ENCODE measurements around the gene OASL.
"Not testable (repeated sequence)": the region's sequence is repeated elsewhere in the genome, so short reads cannot be mapped to it uniquely, and the experiment has no call there.

OASL gene

GRCh38 chr12:121059031-121059898 lies 20.2 kb upstream of the OASL start:
- H3K27me3 ChIP-seq (ENCODE audit: control insufficient read depth in 1 of 2, insufficient read depth in 2 of 2, low read length in 2 of 2) = no peaks in the 10 kb centered on the region
- no peak overlapping the region for H3K9ac ChIP-seq (ENCODE audit: low read depth in 1 of 2, low read length in 2 of 2)
- H3K27ac ChIP-seq (ENCODE audit: low read depth, low read length) = no peak overlapping the region
- H3K4me1 ChIP-seq (ENCODE audit: control insufficient read depth in 1 of 2, insufficient read depth in 2 of 2, low read length in 2 of 2) = peaks cover 0 to 5% of the 10 kb centered on the region in 2 donors
- H3K36me3 ChIP-seq (ENCODE audit: control insufficient read depth in 1 of 2, insufficient read depth in 2 of 2, low read length in 2 of 2) = no peaks in the 10 kb centered on the region
- no peaks in the 10 kb centered on the region for H3K9me3 ChIP-seq (ENCODE audit: control insufficient read depth in 1 of 2, low read length in 2 of 2)
- no peak overlapping the region for H3K4me3 ChIP-seq (ENCODE audit: low read depth in 1 of 2, low read length in 2 of 2)

DNA sequence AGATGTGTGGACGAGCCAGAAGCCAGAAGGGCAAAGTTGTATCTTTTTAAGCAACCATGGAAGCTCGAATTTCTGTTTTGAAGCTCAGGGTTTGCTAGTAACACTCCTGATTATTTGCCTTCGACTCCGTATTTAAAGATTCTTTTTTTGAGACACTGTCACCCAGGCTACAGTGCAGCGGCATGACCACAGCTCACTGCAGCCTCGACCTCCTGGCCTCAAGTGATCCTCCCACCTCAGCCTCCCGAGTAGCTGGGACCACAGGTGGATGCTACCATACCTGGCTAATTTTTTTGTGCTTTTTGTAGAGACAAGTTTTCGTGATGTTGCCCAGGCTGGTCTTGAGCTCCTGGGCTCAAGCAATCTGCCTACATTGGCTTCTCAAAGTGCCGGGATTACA lies 18.7 kb upstream of the OASL start:
- no peaks in the 10 kb centered on the region for H3K9me3 ChIP-seq (ENCODE audit: control insufficient read depth in 1 of 2, low read length in 2 of 2)
- H3K4me3 ChIP-seq (ENCODE audit: low read depth in 1 of 2, low read length in 2 of 2) = no peak overlapping the region
- H3K27me3 ChIP-seq (ENCODE audit: control insufficient read depth in 1 of 2, insufficient read depth in 2 of 2, low read length in 2 of 2) = no peaks in the 10 kb centered on the region
- H3K27ac ChIP-seq (ENCODE audit: low read depth, low read length) = no peak overlapping the region
- H3K36me3 ChIP-seq (ENCODE audit: control insufficient read depth in 1 of 2, insufficient read depth in 2 of 2, low read length in 2 of 2) = no peaks in the 10 kb centered on the region
- H3K9ac ChIP-seq (ENCODE audit: low read depth in 1 of 2, low read length in 2 of 2) = no peak overlapping the region
- peaks cover 0 to 5% of the 10 kb centered on the region in 2 donors for H3K4me1 ChIP-seq (ENCODE audit: control insufficient read depth in 1 of 2, insufficient read depth in 2 of 2, low read length in 2 of 2)

GRCh38 chr12:121053706-121054105 lies 14.7 kb upstream of the OASL start:
- Histone ChIP-seq H3K4me3 (ENCODE audit: low read depth in 1 of 2, low read length in 2 of 2) (no peak overlapping the region), H3K9ac (ENCODE audit: low read depth in 1 of 2, low read length in 2 of 2) (no peak overlapping the region), H3K27me3 (ENCODE audit: control insufficient read depth in 1 of 2, insufficient read depth in 2 of 2, low read length in 2 of 2) (no peaks in the 10 kb centered on the region), H3K9me3 (ENCODE audit: control insufficient read depth in 1 of 2, low read length in 2 of 2) (no peaks in the 10 kb centered on the region), H3K27ac (ENCODE audit: low read depth, low read length) (no peak overlapping the region), H3K4me1 (ENCODE audit: control insufficient read depth in 1 of 2, insufficient read depth in 2 of 2, low read length in 2 of 2) (no peaks in the 10 kb centered on the region), H3K36me3 (ENCODE audit: control insufficient read depth in 1 of 2, insufficient read depth in 2 of 2, low read length in 2 of 2) (no peaks in the 10 kb centered on the region)

DNA sequence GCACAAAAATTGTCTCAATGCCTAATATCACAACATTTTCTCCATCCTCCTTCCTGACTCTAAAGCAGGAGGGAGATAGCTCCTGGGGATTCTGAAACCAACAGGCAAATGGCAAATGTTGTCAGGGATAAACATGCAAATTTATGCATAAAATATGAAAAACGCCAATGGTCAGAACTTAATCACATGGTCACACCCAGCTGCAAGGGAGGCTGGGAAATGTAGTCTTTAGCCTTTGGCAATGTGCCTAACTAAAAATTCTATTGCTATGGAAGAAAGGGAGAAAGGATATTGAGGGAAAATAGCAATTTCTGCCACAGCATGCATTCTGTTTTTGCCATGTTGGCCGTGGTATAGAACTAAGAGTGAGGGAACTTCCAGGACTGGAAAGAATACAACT lies 11.7 kb upstream of the OASL start:
- no peaks in the 10 kb centered on the region for H3K27me3 ChIP-seq (ENCODE audit: control insufficient read depth in 1 of 2, insufficient read depth in 2 of 2, low read length in 2 of 2)
- no peaks in the 10 kb centered on the region for H3K36me3 ChIP-seq (ENCODE audit: control insufficient read depth in 1 of 2, insufficient read depth in 2 of 2, low read length in 2 of 2)
- no peaks in the 10 kb centered on the region for H3K4me1 ChIP-seq (ENCODE audit: control insufficient read depth in 1 of 2, insufficient read depth in 2 of 2, low read length in 2 of 2)
- no peak overlapping the region for H3K9ac ChIP-seq (ENCODE audit: low read depth in 1 of 2, low read length in 2 of 2)
- H3K27ac ChIP-seq (ENCODE audit: low read depth, low read length) = no peak overlapping the region
- no peaks in the 10 kb centered on the region for H3K9me3 ChIP-seq (ENCODE audit: control insufficient read depth in 1 of 2, low read length in 2 of 2)
- no peak overlapping the region for H3K4me3 ChIP-seq (ENCODE audit: low read depth in 1 of 2, low read length in 2 of 2)

DNA sequence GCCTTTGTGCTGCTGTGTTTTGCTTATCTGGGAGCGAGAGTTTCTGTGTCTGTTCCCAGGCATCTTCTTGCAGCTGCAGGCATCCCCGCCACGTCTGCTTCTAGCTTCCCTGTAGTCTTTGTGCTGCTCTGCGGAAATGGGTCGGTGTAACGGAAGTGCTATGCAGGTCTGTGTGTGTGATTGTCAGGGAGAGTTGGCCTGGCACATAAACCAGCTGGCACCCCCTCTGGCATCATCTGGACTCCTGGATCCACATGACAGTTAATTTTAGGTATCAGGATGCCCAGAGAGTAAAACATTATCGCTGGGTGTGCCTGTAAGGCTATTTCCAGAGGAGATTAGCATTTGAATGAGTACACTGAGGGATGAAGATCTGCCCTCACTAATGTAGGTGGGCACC lies 9.4 kb upstream of the OASL start:
- no peak overlapping the region for H3K27ac ChIP-seq (ENCODE audit: low read depth, low read length)
- H3K9ac ChIP-seq (ENCODE audit: low read depth in 1 of 2, low read length in 2 of 2) = no peak overlapping the region
- no peaks in the 10 kb centered on the region for H3K9me3 ChIP-seq (ENCODE audit: control insufficient read depth in 1 of 2, low read length in 2 of 2)
- no peaks in the 10 kb centered on the region for H3K4me1 ChIP-seq (ENCODE audit: control insufficient read depth in 1 of 2, insufficient read depth in 2 of 2, low read length in 2 of 2)
- no peaks in the 10 kb centered on the region for H3K27me3 ChIP-seq (ENCODE audit: control insufficient read depth in 1 of 2, insufficient read depth in 2 of 2, low read length in 2 of 2)
- H3K36me3 ChIP-seq (ENCODE audit: control insufficient read depth in 1 of 2, insufficient read depth in 2 of 2, low read length in 2 of 2) = no peaks in the 10 kb centered on the region
- H3K4me3 ChIP-seq (ENCODE audit: low read depth in 1 of 2, low read length in 2 of 2) = no peak overlapping the region

- not testable (repeated sequence) for H3K36me3 ChIP-seq (ENCODE audit: control insufficient read depth in 1 of 2, insufficient read depth in 2 of 2, low read length in 2 of 2); H3K4me1 ChIP-seq (ENCODE audit: control insufficient read depth in 1 of 2, insufficient read depth in 2 of 2, low read length in 2 of 2); H3K9ac ChIP-seq (ENCODE audit: low read depth in 1 of 2, low read length in 2 of 2); H3K4me3 ChIP-seq (ENCODE audit: low read depth in 1 of 2, low read length in 2 of 2); H3K27ac ChIP-seq (ENCODE audit: low read depth, low read length); H3K9me3 ChIP-seq (ENCODE audit: control insufficient read depth in 1 of 2, low read length in 2 of 2); H3K27me3 ChIP-seq (ENCODE audit: control insufficient read depth in 1 of 2, insufficient read depth in 2 of 2, low read length in 2 of 2)
These were observed 8.4 kb upstream of the OASL start for GRCh38 chr12:121047400-121047799.

DNA sequence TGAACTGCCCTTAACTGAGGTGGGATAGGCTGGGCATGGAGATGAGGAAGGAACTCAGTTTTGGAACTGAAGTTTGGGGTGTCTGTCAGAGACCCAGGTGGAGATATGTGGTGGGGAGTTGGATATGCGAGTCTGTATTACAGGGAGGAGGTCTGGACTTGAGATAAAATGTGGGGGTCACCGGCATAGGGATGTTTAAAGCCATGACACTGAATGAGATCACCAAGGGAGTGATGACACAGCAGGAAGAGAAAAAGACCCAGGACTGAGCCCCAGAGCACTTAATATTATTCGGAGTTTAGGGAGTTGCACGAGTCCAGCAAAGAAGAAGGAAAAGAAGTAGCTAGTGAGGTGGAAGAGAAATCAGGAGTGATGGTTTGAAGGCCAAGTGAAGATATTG lies 4.0 kb upstream of the OASL start:
- H3K9ac ChIP-seq (ENCODE audit: low read depth in 1 of 2, low read length in 2 of 2) = no peak overlapping the region
- H3K36me3 ChIP-seq (ENCODE audit: control insufficient read depth in 1 of 2, insufficient read depth in 2 of 2, low read length in 2 of 2) = no peaks in the 10 kb centered on the region
- peaks cover 0 to 13% of the 10 kb centered on the region in 2 donors for H3K4me1 ChIP-seq (ENCODE audit: control insufficient read depth in 1 of 2, insufficient read depth in 2 of 2, low read length in 2 of 2)
- H3K4me3 ChIP-seq (ENCODE audit: low read depth in 1 of 2, low read length in 2 of 2) = no peak overlapping the region
- H3K9me3 ChIP-seq (ENCODE audit: control insufficient read depth in 1 of 2, low read length in 2 of 2) = no peaks in the 10 kb centered on the region
- no peaks in the 10 kb centered on the region for H3K27me3 ChIP-seq (ENCODE audit: control insufficient read depth in 1 of 2, insufficient read depth in 2 of 2, low read length in 2 of 2)
- no peak overlapping the region for H3K27ac ChIP-seq (ENCODE audit: low read depth, low read length)

DNA sequence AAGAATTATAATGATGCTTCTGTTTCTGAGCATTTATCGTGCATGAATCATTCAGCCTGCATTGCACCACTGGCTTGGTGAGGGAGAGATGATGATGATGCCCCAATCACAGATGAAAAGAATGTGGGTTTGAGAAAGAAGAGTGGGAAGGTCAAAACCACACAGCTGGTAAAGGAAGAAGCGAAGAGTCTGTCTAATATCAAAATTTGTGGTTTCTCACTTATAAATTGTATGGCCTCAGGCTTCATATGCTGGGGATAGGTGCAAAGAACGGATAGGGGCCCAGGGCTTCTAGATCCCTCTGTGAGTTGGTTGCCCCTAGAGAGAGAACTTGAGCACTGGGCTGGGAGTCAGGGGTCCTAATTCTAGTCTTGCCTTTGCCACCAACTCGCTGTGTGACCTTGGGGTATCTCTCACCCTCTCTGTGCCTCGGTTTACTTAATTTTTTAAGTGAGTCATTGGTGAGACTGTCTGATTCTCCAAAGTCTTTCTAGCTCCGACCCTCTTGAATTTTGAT lies 2.2 kb downstream of the OASL start:
- Histone ChIP-seq H3K9me3 (ENCODE audit: control insufficient read depth in 1 of 2, low read length in 2 of 2) (no peaks in the 10 kb centered on the region), H3K27me3 (ENCODE audit: control insufficient read depth in 1 of 2, insufficient read depth in 2 of 2, low read length in 2 of 2) (no peaks in the 10 kb centered on the region), H3K4me1 (ENCODE audit: control insufficient read depth in 1 of 2, insufficient read depth in 2 of 2, low read length in 2 of 2) (peaks cover 8 to 21% of the 10 kb centered on the region in 2 donors), H3K4me3 (ENCODE audit: low read depth in 1 of 2, low read length in 2 of 2) (no peak overlapping the region), H3K9ac (ENCODE audit: low read depth in 1 of 2, low read length in 2 of 2) (no peak overlapping the region), H3K36me3 (ENCODE audit: control insufficient read depth in 1 of 2, insufficient read depth in 2 of 2, low read length in 2 of 2) (no peaks in the 10 kb centered on the region), H3K27ac (ENCODE audit: low read depth, low read length) (no peak overlapping the region)

DNA sequence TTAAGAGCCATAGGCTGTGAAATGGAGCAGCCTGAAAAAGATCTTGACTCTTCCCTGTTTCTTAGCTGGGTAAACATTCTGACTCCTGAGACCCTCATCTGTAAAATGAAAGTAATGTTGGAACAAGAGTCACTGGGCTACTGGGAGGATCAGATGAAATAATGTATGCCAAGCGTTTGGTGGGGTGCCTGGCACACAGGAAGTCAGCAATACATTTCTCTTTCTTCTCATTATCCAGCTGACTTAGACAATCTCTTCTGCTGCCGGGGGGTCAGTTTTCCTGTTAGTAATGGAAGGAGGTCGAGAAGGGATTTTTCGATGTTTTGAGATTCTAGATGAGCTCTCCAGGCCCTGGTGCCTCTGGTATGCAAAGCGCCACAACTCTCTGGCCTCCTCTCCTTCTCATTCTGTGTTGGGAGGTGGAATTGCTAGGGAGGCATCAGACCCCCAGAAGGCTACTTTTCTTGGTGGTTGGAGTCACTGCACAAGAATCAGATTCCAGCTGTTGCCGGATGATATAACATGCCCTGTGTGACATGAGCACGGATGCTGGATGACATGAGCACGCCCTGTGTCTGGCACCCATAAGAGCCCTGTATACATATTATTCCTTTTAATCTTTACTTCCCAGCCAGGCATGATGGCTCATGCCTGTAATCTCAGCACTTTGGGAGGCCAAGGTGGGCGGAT lies 4.3 kb downstream of the OASL start:
- Histone ChIP-seq H3K4me3 (ENCODE audit: low read depth in 1 of 2, low read length in 2 of 2) (no peak overlapping the region), H3K27me3 (ENCODE audit: control insufficient read depth in 1 of 2, insufficient read depth in 2 of 2, low read length in 2 of 2) (no peaks in the 10 kb centered on the region), H3K36me3 (ENCODE audit: control insufficient read depth in 1 of 2, insufficient read depth in 2 of 2, low read length in 2 of 2) (no peaks in the 10 kb centered on the region), H3K4me1 (ENCODE audit: control insufficient read depth in 1 of 2, insufficient read depth in 2 of 2, low read length in 2 of 2) (peaks cover 8 to 21% of the 10 kb centered on the region in 2 donors), H3K9ac (ENCODE audit: low read depth in 1 of 2, low read length in 2 of 2) (no peak overlapping the region), H3K27ac (ENCODE audit: low read depth, low read length) (no peak overlapping the region), H3K9me3 (ENCODE audit: control insufficient read depth in 1 of 2, low read length in 2 of 2) (no peaks in the 10 kb centered on the region)

- Histone ChIP-seq H3K27ac (ENCODE audit: low read depth, low read length) (no peak overlapping the region), H3K27me3 (ENCODE audit: control insufficient read depth in 1 of 2, insufficient read depth in 2 of 2, low read length in 2 of 2) (no peaks in the 10 kb centered on the region), H3K4me1 (ENCODE audit: control insufficient read depth in 1 of 2, insufficient read depth in 2 of 2, low read length in 2 of 2) (peaks cover 8 to 15% of the 10 kb centered on the region in 2 donors), H3K9me3 (ENCODE audit: control insufficient read depth in 1 of 2, low read length in 2 of 2) (no peaks in the 10 kb centered on the region), H3K9ac (ENCODE audit: low read depth in 1 of 2, low read length in 2 of 2) (no peak overlapping the region), H3K4me3 (ENCODE audit: low read depth in 1 of 2, low read length in 2 of 2) (no peak overlapping the region), H3K36me3 (ENCODE audit: control insufficient read depth in 1 of 2, insufficient read depth in 2 of 2, low read length in 2 of 2) (no peaks in the 10 kb centered on the region)
These were observed 5.3 kb downstream of the OASL start for GRCh38 chr12:121033625-121034349.
